ENCODE results near the gene RELB. TPM values are rescaled to one million over a fixed set of nuclear protein-coding genes. Genes with fewer than 3 reads are reported as not detected.

RELB gene
- total and polyA plus RNA-seq, 8 donors: 8.3 to 33.5 (median 17.5) TPM

DNA sequence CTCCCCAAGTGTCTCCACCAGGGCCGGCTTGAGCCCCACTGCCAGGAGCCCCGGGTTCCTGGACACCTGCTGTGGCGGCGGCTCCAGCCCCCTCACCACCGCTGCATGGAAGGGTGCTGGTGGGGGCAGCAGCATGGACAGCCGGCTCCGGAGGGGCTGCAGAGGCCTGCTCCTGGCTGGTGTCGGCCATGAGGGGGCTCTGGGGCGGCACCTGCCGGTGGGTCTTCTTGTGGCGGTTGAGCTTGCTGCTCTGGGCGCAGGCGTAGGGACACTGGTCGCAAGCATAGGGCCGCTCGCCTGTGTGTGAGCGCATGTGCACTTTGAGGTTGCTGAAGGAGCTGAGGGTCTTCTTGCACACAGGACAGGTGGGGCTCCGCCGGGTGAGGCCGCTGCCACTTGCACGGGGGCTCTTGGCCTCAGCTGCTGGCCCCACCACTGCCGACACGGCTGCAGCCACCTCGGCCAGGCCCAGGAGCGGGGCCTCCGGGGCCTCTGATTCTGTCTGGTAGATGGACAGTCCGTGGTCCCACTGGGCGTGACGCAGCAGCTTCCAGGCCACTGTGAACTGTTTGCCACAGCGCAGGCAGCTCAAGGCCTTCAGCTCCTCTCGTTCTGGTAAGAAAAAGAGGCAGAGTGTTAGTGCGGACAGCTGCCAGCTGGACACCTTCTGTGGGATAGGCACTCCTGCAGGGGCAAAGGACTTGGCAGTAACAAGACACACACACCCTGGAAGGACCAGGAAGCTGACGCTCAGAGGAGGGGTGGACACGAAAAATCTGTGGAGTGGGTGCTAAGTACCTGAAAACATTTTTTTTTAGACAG is 70.9 kb downstream of the RELB start:
- TF ChIP-seq, protein P1, sequence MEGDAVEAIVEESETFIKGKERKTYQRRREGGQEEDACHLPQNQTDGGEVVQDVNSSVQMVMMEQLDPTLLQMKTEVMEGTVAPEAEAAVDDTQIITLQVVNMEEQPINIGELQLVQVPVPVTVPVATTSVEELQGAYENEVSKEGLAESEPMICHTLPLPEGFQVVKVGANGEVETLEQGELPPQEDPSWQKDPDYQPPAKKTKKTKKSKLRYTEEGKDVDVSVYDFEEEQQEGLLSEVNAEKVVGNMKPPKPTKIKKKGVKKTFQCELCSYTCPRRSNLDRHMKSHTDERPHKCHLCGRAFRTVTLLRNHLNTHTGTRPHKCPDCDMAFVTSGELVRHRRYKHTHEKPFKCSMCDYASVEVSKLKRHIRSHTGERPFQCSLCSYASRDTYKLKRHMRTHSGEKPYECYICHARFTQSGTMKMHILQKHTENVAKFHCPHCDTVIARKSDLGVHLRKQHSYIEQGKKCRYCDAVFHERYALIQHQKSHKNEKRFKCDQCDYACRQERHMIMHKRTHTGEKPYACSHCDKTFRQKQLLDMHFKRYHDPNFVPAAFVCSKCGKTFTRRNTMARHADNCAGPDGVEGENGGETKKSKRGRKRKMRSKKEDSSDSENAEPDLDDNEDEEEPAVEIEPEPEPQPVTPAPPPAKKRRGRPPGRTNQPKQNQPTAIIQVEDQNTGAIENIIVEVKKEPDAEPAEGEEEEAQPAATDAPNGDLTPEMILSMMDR (IDR thresholded peaks at IDR 0.05): no peak
- Histone ChIP-seq H3K4me3 (no peak overlapping the region), H3K27ac (no peak overlapping the region), H3K9me3 (no peaks in the 10 kb centered on the region), H3K36me3 (peaks cover 0 to 33% (median 8%) of the 10 kb centered on the region in 3 donors), H3K4me1 (peaks cover 0 to 7% (median 3%) of the 10 kb centered on the region in 3 donors), H3K27me3 (no peaks in the 10 kb centered on the region)
- FAIRE-seq (no peak), DNase-seq (no peak), ATAC-seq (no peak)
- intact Hi-C loops (cut with DNase I): no loop called here
- 82 to 88% methylated on average over 34 of the region's 34 CpGs for WGBS, 2 donors

DNA sequence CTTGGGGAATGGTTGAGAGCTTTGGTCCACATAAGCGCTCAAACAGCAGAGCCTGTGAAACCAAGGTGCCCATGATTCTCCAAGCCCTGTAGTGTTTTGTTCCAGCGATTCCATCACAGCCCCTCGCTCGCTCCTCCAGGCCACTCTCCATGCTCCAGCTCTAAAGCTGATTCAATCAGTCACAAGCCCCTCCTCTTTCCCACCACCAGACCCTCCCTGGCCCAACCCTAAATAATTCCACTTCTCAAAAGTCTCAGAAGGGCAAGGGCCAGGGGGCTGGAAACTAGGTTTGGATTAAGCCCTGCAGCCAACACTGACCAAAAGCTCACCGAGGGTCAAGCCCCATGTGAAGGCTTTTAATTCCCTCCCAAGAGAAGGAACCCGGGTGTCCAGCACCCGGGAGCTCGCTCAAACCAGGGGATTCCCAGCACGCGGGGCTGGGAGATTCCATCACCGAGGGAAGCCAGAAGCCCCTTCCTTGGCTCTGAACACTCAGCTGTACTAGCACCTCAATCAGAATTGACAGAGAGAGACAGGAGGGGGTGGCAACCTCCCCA is 73.6 kb downstream of the RELB start:
- ATAC-seq (no peak), DNase-seq (no peak), FAIRE-seq (no peak)
- H3K4me3 ChIP-seq: peak overlapping the region in 1 of 4 donors; percentile 33
- H3K27ac ChIP-seq: peak overlapping the region in 2 of 4 donors; percentile 23 to 33
- no peaks in the 10 kb centered on the region for H3K27me3 ChIP-seq
- TF ChIP-seq, protein P1 (IDR thresholded peaks at IDR 0.05): no peak
- intact Hi-C loops (cut with DNase I): no loop called here
- 61 to 69% methylated on average over 11 of the region's 11 CpGs for WGBS, 2 donors
- H3K9me3 ChIP-seq: no peaks in the 10 kb centered on the region
- H3K4me1 ChIP-seq: peaks cover 0 to 7% (median 3%) of the 10 kb centered on the region in 3 donors
- peaks cover 0 to 10% (median 0%) of the 10 kb centered on the region in 3 donors for H3K36me3 ChIP-seq

DNA sequence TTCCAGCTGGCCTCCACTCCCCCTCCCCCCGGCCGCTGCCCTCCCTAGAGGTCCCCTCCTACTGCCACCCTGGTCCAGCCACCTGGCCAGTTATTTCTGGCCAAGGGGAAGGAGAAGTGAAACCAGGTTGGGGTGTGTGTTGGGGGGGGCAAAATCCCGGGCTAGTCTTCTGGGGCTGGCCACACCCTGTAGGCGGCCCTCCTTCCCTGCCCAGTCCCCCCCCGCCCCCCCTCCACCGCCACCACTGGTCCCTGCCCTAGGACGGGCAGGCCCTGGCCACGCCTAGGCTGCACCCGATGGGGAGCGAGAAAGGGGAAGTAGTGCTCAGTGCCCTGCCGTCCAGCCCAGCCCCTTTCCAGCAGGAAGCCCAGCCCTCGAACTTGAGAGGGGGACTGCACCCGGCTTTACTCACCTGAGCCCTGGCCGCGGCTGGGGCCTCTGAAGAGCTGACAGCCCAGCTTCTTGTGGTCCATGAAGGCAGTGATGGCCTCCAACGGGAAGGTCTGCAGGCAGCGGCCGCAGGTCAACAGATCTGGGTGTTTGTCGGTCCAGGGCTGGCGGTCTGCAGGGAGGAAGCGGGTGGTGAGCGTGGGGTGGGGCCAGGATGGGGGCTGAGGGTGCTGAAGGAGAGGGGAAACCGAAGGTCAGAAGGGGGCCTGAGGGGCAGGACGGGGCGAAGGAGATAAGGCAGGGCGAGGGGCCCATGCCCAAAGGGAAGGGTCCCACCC is 74.2 kb downstream of the RELB start:
- H3K9me3 ChIP-seq: no peaks in the 10 kb centered on the region
- 31 to 33% methylated on average over 25 of the region's 26 CpGs for WGBS, 2 donors
- peak overlapping the region; percentile 28 to 46 (median 32) for H3K27ac ChIP-seq
- intact Hi-C loops (cut with DNase I): no loop called here
- DNase-seq (peak in 5 of 6 donors; percentile 42 to 84 (median 57)), ATAC-seq (peak; percentile 18 to 66 (median 56)), FAIRE-seq (no peak)
- H3K4me3 ChIP-seq: peak overlapping the region; percentile 16 to 50 (median 26)
- H3K36me3 ChIP-seq: peaks cover 0 to 3% (median 0%) of the 10 kb centered on the region in 3 donors
- H3K27me3 ChIP-seq: no peaks in the 10 kb centered on the region
- H3K4me1 ChIP-seq: peaks cover 0 to 13% (median 10%) of the 10 kb centered on the region in 3 donors
- TF ChIP-seq, protein P1 (IDR thresholded peaks at IDR 0.05): no peak

DNA sequence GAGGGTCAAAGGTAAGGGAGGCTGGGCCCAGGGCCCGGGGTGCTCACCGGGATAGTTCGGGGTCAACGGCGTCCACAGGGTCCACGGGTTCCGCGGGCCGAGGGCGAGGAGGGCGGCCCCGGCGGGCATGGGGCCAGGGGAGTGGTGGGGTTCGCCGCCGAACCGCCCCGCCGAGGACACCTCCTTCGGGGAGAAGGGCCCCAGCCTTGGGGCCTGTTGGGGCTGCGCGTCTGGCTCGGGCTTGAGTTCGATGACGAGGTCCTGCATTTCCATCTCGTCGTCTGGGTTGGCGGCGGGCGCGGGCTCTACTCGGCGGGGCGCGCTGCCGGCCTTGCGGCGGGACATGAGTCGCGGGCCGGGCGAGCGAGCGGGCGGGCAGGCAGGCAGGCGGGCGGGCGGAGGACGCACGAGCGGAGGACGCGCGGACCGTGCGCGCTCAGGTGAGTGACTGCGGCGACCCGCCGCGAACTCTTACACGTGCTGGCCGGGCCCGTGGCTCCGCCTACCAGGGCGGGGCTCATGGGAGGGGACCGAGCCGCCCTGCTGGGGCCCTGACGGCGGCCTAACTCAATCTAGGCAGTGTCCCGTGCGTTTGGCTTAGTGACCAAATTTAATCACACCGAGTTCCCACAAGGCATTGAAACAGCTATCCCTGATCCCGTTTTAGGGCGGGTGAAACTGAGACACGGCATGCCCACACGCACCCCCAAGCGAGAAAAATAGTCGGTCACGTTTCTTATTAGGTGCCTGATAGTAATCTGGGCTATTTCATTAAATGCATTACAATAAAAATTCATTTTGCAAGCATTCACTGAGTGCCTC is 75.0 kb downstream of the RELB start, which contains the start of gene ZNF296:
TSS of gene ZNF296 (minus strand) at position 450 of the 822 bp plus-strand sequence. CDS start at position 345, 105 bp downstream.
- no peaks in the 10 kb centered on the region for H3K9me3 ChIP-seq
- ATAC-seq: peak; percentile 67 to 80 (median 72)
- peak; percentile 72 to 90 (median 80) for DNase-seq
- no peak for FAIRE-seq
- peak within 1 kb of the TSS; percentile 28 to 46 (median 32) for H3K27ac ChIP-seq
- intact Hi-C loops (cut with DNase I): no loop called here
- no peaks in the 10 kb centered on the region for H3K36me3 ChIP-seq
- no peaks in the 10 kb centered on the region for H3K27me3 ChIP-seq
- H3K4me3 ChIP-seq: peak within 1 kb of the TSS; percentile 16 to 50 (median 26)
- 6% methylated on average over 35 to 81 of the region's 81 CpGs for WGBS, 2 donors
- TF ChIP-seq, protein P1 (IDR thresholded peaks at IDR 0.05): no peak
- peaks cover 0 to 15% (median 11%) of the 10 kb centered on the region in 3 donors for H3K4me1 ChIP-seq

Data from pancreas (tissue), 10 donors.